Esophagus muscularis mucosa (tissue), 4 donors: Measurements from ENCODE around the gene DYNLRB1. TPM values are rescaled to one million over a fixed set of nuclear protein-coding genes. Genes with fewer than 3 reads are reported as not detected.
A peak's percentile ranks its signal among the peaks of the same experiment; 100 is the strongest.
"Not testable (repeated sequence)": the region's sequence is repeated elsewhere in the genome, so short reads cannot be mapped to it uniquely, and the experiment has no call there.

Experiments
- DNase-seq: peaks from one replicate; pipeline ENCODE4 v3.0.0-alpha.2; 2017; ENCODE audit errors: extremely low spot score
- H3K27ac ChIP-seq, 4 donors: fragments of 200-600 bp; sonication (generic); replicated peaks in 1 of 4; 1 replicate in 3 of 4; 2 replicates in 1 of 4; pipeline ENCODE4 v1.5.1; 2016 to 2019; ENCODE audit warnings: mild to moderate bottlenecking in 1 of 4
- H3K27me3 ChIP-seq, 4 donors: fragments of 200-600 bp; sonication (generic); one replicate each; pipeline versions ENCODE4 v1.5.1 to v1.6.0; 2016 to 2019
- H3K36me3 ChIP-seq, 4 donors: fragments of 200-600 bp; sonication (generic); one replicate each; pipeline ENCODE4 v1.5.1; 2016 to 2019
- H3K4me1 ChIP-seq, 4 donors: fragments of 200-600 bp; sonication (generic); one replicate each; pipeline ENCODE4 v1.5.1; 2016 to 2019
- H3K4me3 ChIP-seq, 4 donors: fragments of 200-600 bp; sonication (generic); 1 replicate in 2 of 4; 2 replicates in 2 of 4; pipeline ENCODE4 v1.5.1; 2016 to 2019; ENCODE audit warnings: mild to moderate bottlenecking in 4 of 4, moderate library complexity in 1 of 4
- H3K9me3 ChIP-seq, 4 donors: fragments of 200-600 bp; sonication (generic); 1 replicate in 3 of 4; 2 replicates in 1 of 4; pipeline ENCODE4 v1.5.1; 2016 to 2019
- CTCF ChIP-seq, 3 experiments: fragments of 200-600 bp in 2 of 3; fragments of 450-650 bp in 1 of 3; sonication (generic) in 2 of 3; IDR thresholded peaks; one replicate each; pipeline ENCODE4 v1.5.1; 2017 to 2019; ENCODE audit warnings: antibody characterized with exemption in 3 of 3, mild to moderate bottlenecking in 2 of 3, moderate library complexity in 1 of 3
- EP300 ChIP-seq: sonication (generic); formaldehyde crosslinking; IDR thresholded peaks from one replicate; pipeline ENCODE4 v1.6.1; 2017; ENCODE audit warnings: antibody characterized with exemption
- POLR2A ChIP-seq: fragments of 450-650 bp; IDR thresholded peaks from one replicate; pipeline ENCODE4 v1.6.1; 2017; ENCODE audit warnings: antibody characterized with exemption, moderate library complexity, mild to moderate bottlenecking, low read depth
- POLR2AphosphoS5 ChIP-seq, 2 donors: sonication (generic); formaldehyde crosslinking; IDR thresholded peaks; one replicate each; pipeline ENCODE4 v1.6.1; 2017; ENCODE audit warnings: antibody characterized with exemption in 2 of 2
- WGBS: methylation state at CpG from one replicate; pipeline ENCODE4 v1.1.5; 2018; 5-methylcytosine and 5-hydroxymethylcytosine counted together
- intact Hi-C: fragments of 100-400 bp; cut with DNase I; formaldehyde crosslinking; loops from one replicate; pipeline ENCODE4 v1.15.1; 2023
- total RNA-seq, 4 donors: library from RNA; depleted of rRNA; stranded (reverse); fragments of >200 nt; gene quantifications; one replicate each; pipeline versions ENCODE4 v1.1.0 to v1.2.1, GENCODE V29; 2016

The DYNLRB1 gene
- total RNA-seq, 4 donors from 2014 or later: 152 to 252 (median 191) TPM

GRCh38 chr20:34475979-34476736, 40.1 kb upstream of the DYNLRB1 start:
- no peak for DNase-seq
- H3K4me3 ChIP-seq: peak overlapping the region in 1 of 4 donors; percentile 25
- intact Hi-C loops: loop anchor here (2.0 kb wide), 1 partner anchor 163 kb away; no protein-coding TSS in a partner anchor
- H3K27ac ChIP-seq: peak overlapping the region; percentile 29 to 57 (median 36)
- peaks cover 7 to 71% (median 36%) of the 10 kb centered on the region in 4 donors for H3K36me3 ChIP-seq
- 16% methylated on average over 37 of the region's 38 CpGs for WGBS
- H3K4me1 ChIP-seq: peaks cover 15 to 25% (median 24%) of the 10 kb centered on the region in 4 donors
- H3K27me3 ChIP-seq: no peaks in the 10 kb centered on the region
- TF ChIP-seq EP300 (no peak), POLR2AphosphoS5 (IDR thresholded peaks at IDR 0.05) (no peak), POLR2A (no peak), CTCF (IDR thresholded peaks at IDR 0.05) (peak; percentile 60 to 84 (median 73))
- H3K9me3 ChIP-seq: no peaks in the 10 kb centered on the region

- no peak for TF ChIP-seq POLR2A
- TF ChIP-seq EP300: no peak
- no peak for TF ChIP-seq POLR2AphosphoS5 (IDR thresholded peaks at IDR 0.05)
- no peak for TF ChIP-seq CTCF (IDR thresholded peaks at IDR 0.05)
- peaks cover 0 to 13% (median 10%) of the 10 kb centered on the region in 4 donors for H3K4me1 ChIP-seq
- no peaks in the 10 kb centered on the region for H3K27me3 ChIP-seq
- no peak overlapping the region for H3K27ac ChIP-seq
- 93% methylated on average over 4 of the region's 4 CpGs for WGBS
- H3K4me3 ChIP-seq: no peak overlapping the region
- H3K9me3 ChIP-seq: no peaks in the 10 kb centered on the region
- peaks cover 17 to 79% (median 59%) of the 10 kb centered on the region in 4 donors for H3K36me3 ChIP-seq
- no peak for DNase-seq
- intact Hi-C loops: no loop called here
These were observed 36.6 kb upstream of the DYNLRB1 start for GRCh38 chr20:34479627-34480026.

GRCh38 chr20:34482154-34482553, 34.1 kb upstream of the DYNLRB1 start:
- DNase-seq, intact Hi-C loops, H3K9me3 ChIP-seq, H3K4me3 ChIP-seq, H3K27ac ChIP-seq, H3K4me1 ChIP-seq, H3K27me3 ChIP-seq: not testable (repeated sequence)
- WGBS: 36% methylated on average over 1 of the region's 1 CpG
- H3K36me3 ChIP-seq: peaks cover 26 to 86% (median 71%) of the 10 kb centered on the region in 4 donors

- H3K36me3 ChIP-seq: peaks cover 32 to 89% (median 72%) of the 10 kb centered on the region in 4 donors
- H3K4me3 ChIP-seq, H3K27ac ChIP-seq, H3K9me3 ChIP-seq, H3K4me1 ChIP-seq, intact Hi-C loops, H3K27me3 ChIP-seq, DNase-seq: not testable (repeated sequence)
- WGBS: 100% methylated on average over 3 of the region's 3 CpGs
These were observed 32.5 kb upstream of the DYNLRB1 start for GRCh38 chr20:34483585-34484220.

GRCh38 chr20:34485068-34485634, 31.1 kb upstream of the DYNLRB1 start:
- intact Hi-C loops: no loop called here
- no peak overlapping the region for H3K27ac ChIP-seq
- 84% methylated on average over 4 of the region's 4 CpGs for WGBS
- no peak for DNase-seq
- H3K36me3 ChIP-seq: peaks cover 31 to 89% (median 76%) of the 10 kb centered on the region in 4 donors
- H3K9me3 ChIP-seq: no peaks in the 10 kb centered on the region
- H3K4me3 ChIP-seq: no peak overlapping the region
- H3K27me3 ChIP-seq: no peaks in the 10 kb centered on the region
- no peaks in the 10 kb centered on the region for H3K4me1 ChIP-seq
- TF ChIP-seq POLR2AphosphoS5 (IDR thresholded peaks at IDR 0.05) (no peak), EP300 (no peak), CTCF (IDR thresholded peaks at IDR 0.05) (no peak), POLR2A (no peak)
